HepG2 (cell line): ENCODE results near the gene MTF1. TPM values are rescaled to one million over a fixed set of nuclear protein-coding genes. Genes with fewer than 3 reads are reported as not detected.

Experiments
- GTF3A ChIP-seq: sonication (generic); formaldehyde crosslinking; conservative IDR thresholded peaks from 2 replicates; pipeline ENCODE4 v1.4.0; 2020; ENCODE audit warnings: mild to moderate bottlenecking, missing genetic modification reagents
- JARID2 ChIP-seq: sonication (generic); formaldehyde crosslinking; IDR thresholded peaks from 2 replicates; pipeline ENCODE4 v1.8.1; 2023; ENCODE audit warnings: missing genetic modification reagents, inconsistent platforms; ENCODE audit not compliant: insufficient replicate concordance
- KDM5B ChIP-seq: sonication (generic); formaldehyde crosslinking; IDR thresholded peaks from 2 replicates; pipeline ENCODE4 v1.4.0; 2020; ENCODE audit warnings: missing genetic modification reagents, mild to moderate bottlenecking, borderline replicate concordance
- MAFK ChIP-seq, 2 experiments: IDR thresholded peaks in 1 of 2; conservative IDR thresholded peaks in 1 of 2; 2 replicates each; pipeline ENCODE4 v1.6.1; 2011; ENCODE audit warnings: improper control_type of control experiment in 2 of 2, low read length in 2 of 2
- NR2C2 ChIP-seq: sonication (generic); formaldehyde crosslinking; IDR thresholded peaks from 2 replicates; pipeline ENCODE4 v1.4.0; 2020; ENCODE audit warnings: missing genetic modification reagents, mild to moderate bottlenecking, moderate library complexity, borderline replicate concordance
- PHF5A ChIP-seq: IDR thresholded peaks from one replicate; pipeline ENCODE4 v1.6.1; 2018; ENCODE audit warnings: low read depth, missing genetic modification reagents; ENCODE audit not compliant: unreplicated experiment
- RBFOX2 ChIP-seq: fragments of 200-400 bp; formaldehyde crosslinking; IDR thresholded peaks from 2 replicates; pipeline ENCODE4 v1.6.1; 2017; ENCODE audit warnings: low read depth, mild to moderate bottlenecking, low read length
- STAT6 ChIP-seq: sonication (generic); formaldehyde crosslinking; IDR thresholded peaks from 2 replicates; pipeline ENCODE4 v1.4.0; 2020; ENCODE audit warnings: missing genetic modification reagents, mild to moderate bottlenecking, borderline replicate concordance
- TBX3 ChIP-seq: fragments of 450-650 bp; IDR thresholded peaks from 2 replicates; pipeline ENCODE4 v1.6.1; 2017; ENCODE audit warnings: antibody characterized with exemption, mild to moderate bottlenecking, inconsistent platforms, borderline replicate concordance
- ZBTB34 ChIP-seq: sonication (generic); formaldehyde crosslinking; IDR thresholded peaks from 2 replicates; pipeline ENCODE4 v1.8.0; 2022; ENCODE audit warnings: mild to moderate bottlenecking, missing genetic modification reagents
- ZKSCAN5 ChIP-seq: sonication (generic); formaldehyde crosslinking; IDR thresholded peaks from 2 replicates; pipeline ENCODE4 v1.5.1; 2020; ENCODE audit warnings: mild to moderate bottlenecking, missing genetic modification reagents
- ZNF17 ChIP-seq: sonication (generic); formaldehyde crosslinking; IDR thresholded peaks from 2 replicates; pipeline ENCODE4 v1.5.0; 2020; ENCODE audit warnings: mild to moderate bottlenecking, missing genetic modification reagents
- ZNF407 ChIP-seq: sonication (generic); formaldehyde crosslinking; IDR thresholded peaks from one replicate; pipeline ENCODE4 v1.5.1; 2020; ENCODE audit warnings: mild to moderate bottlenecking, missing genetic modification reagents; ENCODE audit errors: not compliant biosample characterization
- ZNF44 ChIP-seq: sonication (generic); formaldehyde crosslinking; IDR thresholded peaks from 2 replicates; pipeline ENCODE4 v1.5.1; 2020; ENCODE audit warnings: mild to moderate bottlenecking, missing genetic modification reagents
- ZNF557 ChIP-seq: sonication (generic); formaldehyde crosslinking; IDR thresholded peaks from 2 replicates; pipeline ENCODE4 v1.4.0; 2020; ENCODE audit warnings: missing genetic modification reagents
- ZNF788 ChIP-seq: sonication (generic); formaldehyde crosslinking; IDR thresholded peaks from 2 replicates; pipeline ENCODE4 v1.5.0; 2020; ENCODE audit warnings: mild to moderate bottlenecking, missing genetic modification reagents, borderline replicate concordance
- polyA plus RNA-seq, 8 experiments: library from polyadenylated mRNA; depleted of rRNA in 3 of 8; stranded (reverse) in 7 of 8; unstranded in 1 of 8; fragments of >200 nt; fragmentation: Illumina TruSeq in 4 of 8; extraction: Trizol in 4 of 8; gene quantifications; 2 replicates each; pipeline versions ENCODE4 v1.2.1 to v1.2.3, GENCODE V29; 2011 to 2016; ENCODE audit warnings: low read depth in 4 of 8, missing spikeins in 1 of 8, mixed read lengths in 1 of 8; ENCODE audit not compliant: insufficient read depth in 1 of 8
- total RNA-seq, 5 experiments: library from RNA; depleted of rRNA; stranded (reverse); fragments of >200 nt; fragmentation: Illumina TruSeq; extraction: Trizol; gene quantifications; 2 replicates each; pipeline ENCODE4 v1.2.3, GENCODE V29; 2016; ENCODE audit warnings: low read depth in 1 of 5

MTF1 gene
- total and polyA plus RNA-seq, 2 of the 13 experiments (the other 11 are each of a cell fraction or from before 2014, with no cell fraction given), result 2.4 to 3.3 TPM

- peak; percentile 26; the same call in 1 of the 2 replicates for TF ChIP-seq NR2C2
- no peak for TF ChIP-seq MAFK (conservative IDR thresholded peaks at IDR 0.05 in 1 of 2, IDR thresholded peaks at IDR 0.05 in 1 of 2; ENCODE audit: low read length in 2 of 2)
- peak; percentile 99; the same call in 1 of the 2 replicates for TF ChIP-seq ZNF44 (CRISPR knock-in tag)
- TF ChIP-seq ZKSCAN5 (CRISPR knock-in tag), result peak; percentile 91
- TF ChIP-seq TBX3, result no peak
- TF ChIP-seq JARID2 (CRISPR knock-in tag), result peak; percentile 99
- no peak for TF ChIP-seq ZBTB34 (CRISPR knock-in tag)
- TF ChIP-seq GTF3A, result no peak
- TF ChIP-seq STAT6 (CRISPR knock-in tag), result no peak
- TF ChIP-seq ZNF17, result peak; percentile 96
- TF ChIP-seq ZNF557, result peak; percentile 100
- peak; percentile 84 for TF ChIP-seq ZNF407 (CRISPR knock-in tag)
- no peak for TF ChIP-seq RBFOX2
- TF ChIP-seq KDM5B (CRISPR knock-in tag), result peak; percentile 100
- TF ChIP-seq PHF5A (CRISPR knock-in tag), result peak; percentile 55
- TF ChIP-seq ZNF788 (CRISPR knock-in tag), result peak; percentile 91
Observed at GRCh38 chr1:37764414-37764825, 95.0 kb downstream of the MTF1 start (continued).
